Breast epithelium (tissue), 3 donors: ENCODE data around the gene LINGO3.

Experiments
- POLR2A ChIP-seq: fragments of 450-650 bp; IDR thresholded peaks from one replicate; pipeline ENCODE4 v1.6.1; 2016; ENCODE audit warnings: antibody characterized with exemption, mild to moderate bottlenecking, moderate library complexity
- POLR2AphosphoS5 ChIP-seq, 3 donors: sonication (generic); formaldehyde crosslinking; IDR thresholded peaks; one replicate each; pipeline ENCODE4 v1.6.1; 2017; ENCODE audit warnings: antibody characterized with exemption in 3 of 3
- TF ChIP-seq, protein P1 (sequence below), 3 donors: fragments of 450-650 bp; IDR thresholded peaks; one replicate each; pipeline ENCODE4 v1.5.1; 2016 to 2017; ENCODE audit warnings: antibody characterized with exemption in 3 of 3, mild to moderate bottlenecking in 3 of 3, moderate library complexity in 3 of 3

GRCh38 chr19:2315121-2315817, 7.3 kb upstream of the LINGO3 start:
- TF ChIP-seq, protein P1, sequence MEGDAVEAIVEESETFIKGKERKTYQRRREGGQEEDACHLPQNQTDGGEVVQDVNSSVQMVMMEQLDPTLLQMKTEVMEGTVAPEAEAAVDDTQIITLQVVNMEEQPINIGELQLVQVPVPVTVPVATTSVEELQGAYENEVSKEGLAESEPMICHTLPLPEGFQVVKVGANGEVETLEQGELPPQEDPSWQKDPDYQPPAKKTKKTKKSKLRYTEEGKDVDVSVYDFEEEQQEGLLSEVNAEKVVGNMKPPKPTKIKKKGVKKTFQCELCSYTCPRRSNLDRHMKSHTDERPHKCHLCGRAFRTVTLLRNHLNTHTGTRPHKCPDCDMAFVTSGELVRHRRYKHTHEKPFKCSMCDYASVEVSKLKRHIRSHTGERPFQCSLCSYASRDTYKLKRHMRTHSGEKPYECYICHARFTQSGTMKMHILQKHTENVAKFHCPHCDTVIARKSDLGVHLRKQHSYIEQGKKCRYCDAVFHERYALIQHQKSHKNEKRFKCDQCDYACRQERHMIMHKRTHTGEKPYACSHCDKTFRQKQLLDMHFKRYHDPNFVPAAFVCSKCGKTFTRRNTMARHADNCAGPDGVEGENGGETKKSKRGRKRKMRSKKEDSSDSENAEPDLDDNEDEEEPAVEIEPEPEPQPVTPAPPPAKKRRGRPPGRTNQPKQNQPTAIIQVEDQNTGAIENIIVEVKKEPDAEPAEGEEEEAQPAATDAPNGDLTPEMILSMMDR (IDR thresholded peaks at IDR 0.05) = no peak
- TF ChIP-seq POLR2A (no peak), POLR2AphosphoS5 (IDR thresholded peaks at IDR 0.05) (no peak)
